Measurements from ENCODE around the gene CDKN2B. TPM values are rescaled to one million over a fixed set of nuclear protein-coding genes. Genes with fewer than 3 reads are reported as not detected.
A peak's percentile ranks its signal among the peaks of the same experiment; 100 is the strongest.

Gene CDKN2B
- total RNA-seq, 2 donors from 2014 or later: 4.5 to 11.4 TPM

- Mint-ChIP-seq H3K4me3 (peak within 1 kb of the TSS; percentile 64), H3K9me3 (no peaks in the 10 kb centered on the region), H3K27ac (no peak within 1 kb of the TSS), H3K36me3 (ENCODE audit: low read depth) (no peaks in the 10 kb centered on the region), H3K27me3 (ENCODE audit: insufficient read depth) (peaks cover 90% of the 10 kb centered on the region), H3K4me1 (peaks cover 22% of the 10 kb centered on the region)
- TF ChIP-seq CTCF (conservative IDR thresholded peaks at IDR 0.05): peak; percentile 34
- no peaks in the 10 kb centered on the region for H3K36me3 ChIP-seq (ENCODE audit: control insufficient read depth, insufficient read depth, low read length)
- peak within 1 kb of the TSS; percentile 87 for H3K4me3 ChIP-seq (ENCODE audit: low read length)
- H3K9me3 ChIP-seq (ENCODE audit: control insufficient read depth, low read length): no peaks in the 10 kb centered on the region
- peaks cover 96% of the 10 kb centered on the region for H3K27me3 ChIP-seq (ENCODE audit: control insufficient read depth, insufficient read depth, low read length, poor library complexity, severe bottlenecking)
- peak; percentile 84 for DNase-seq
- H3K9ac ChIP-seq (ENCODE audit: extremely low read depth, low read length, poor library complexity, severe bottlenecking): no peak within 1 kb of the TSS
- H3K27ac ChIP-seq (ENCODE audit: low read depth, low read length): no peak within 1 kb of the TSS
- H3K4me1 ChIP-seq (ENCODE audit: control insufficient read depth, insufficient read depth, low read length): no peaks in the 10 kb centered on the region
- 1% methylated on average over 21 to 44 of the region's 53 CpGs for WGBS, 2 experiments (ENCODE audit: insufficient coverage in 1 of 2, insufficient read length in 1 of 2)
Observed at GRCh38 chr9:21993893-21994555, 15.1 kb downstream of the CDKN2B start, which contains the start of gene CDKN2A. CDKN2A (minus strand) TSS chr9:21994392.

GRCh38 chr9:21993007-21993406 is 16.1 kb downstream of the CDKN2B start:
- peak overlapping the region; percentile 74 for H3K4me3 ChIP-seq (ENCODE audit: low read length)
- H3K4me1 ChIP-seq (ENCODE audit: control insufficient read depth, insufficient read depth, low read length): no peaks in the 10 kb centered on the region
- peaks cover 96% of the 10 kb centered on the region for H3K27me3 ChIP-seq (ENCODE audit: control insufficient read depth, insufficient read depth, low read length, poor library complexity, severe bottlenecking)
- Mint-ChIP-seq H3K27ac (no peak overlapping the region), H3K9me3 (no peaks in the 10 kb centered on the region), H3K4me3 (peak overlapping the region; percentile 64), H3K4me1 (peaks cover 22% of the 10 kb centered on the region), H3K27me3 (ENCODE audit: insufficient read depth) (peaks cover 91% of the 10 kb centered on the region), H3K36me3 (ENCODE audit: low read depth) (no peaks in the 10 kb centered on the region)
- H3K27ac ChIP-seq (ENCODE audit: low read depth, low read length): no peak overlapping the region
- H3K9ac ChIP-seq (ENCODE audit: extremely low read depth, low read length, poor library complexity, severe bottlenecking): no peak overlapping the region
- H3K9me3 ChIP-seq (ENCODE audit: control insufficient read depth, low read length): no peaks in the 10 kb centered on the region
- WGBS, 2 experiments (ENCODE audit: insufficient coverage in 1 of 2, insufficient read length in 1 of 2): 18 to 40% methylated on average over 1 to 4 of the region's 4 CpGs
- H3K36me3 ChIP-seq (ENCODE audit: control insufficient read depth, insufficient read depth, low read length): no peaks in the 10 kb centered on the region
- no peak for TF ChIP-seq CTCF (conservative IDR thresholded peaks at IDR 0.05)
- no peak for DNase-seq

- H3K4me1 ChIP-seq (ENCODE audit: control insufficient read depth, insufficient read depth, low read length): no peaks in the 10 kb centered on the region
- WGBS, 2 experiments (ENCODE audit: insufficient coverage in 1 of 2, insufficient read length in 1 of 2): 64 to 67% methylated on average over 2 to 5 of the region's 5 CpGs
- no peak overlapping the region for H3K4me3 ChIP-seq (ENCODE audit: low read length)
- Mint-ChIP-seq H3K4me1 (peaks cover 17% of the 10 kb centered on the region), H3K27ac (no peak overlapping the region), H3K4me3 (no peak overlapping the region), H3K36me3 (ENCODE audit: low read depth) (no peaks in the 10 kb centered on the region), H3K9me3 (no peaks in the 10 kb centered on the region), H3K27me3 (ENCODE audit: insufficient read depth) (peaks cover 91% of the 10 kb centered on the region)
- TF ChIP-seq CTCF (conservative IDR thresholded peaks at IDR 0.05): no peak
- H3K27ac ChIP-seq (ENCODE audit: low read depth, low read length): no peak overlapping the region
- no peak overlapping the region for H3K9ac ChIP-seq (ENCODE audit: extremely low read depth, low read length, poor library complexity, severe bottlenecking)
- no peak for DNase-seq
- peaks cover 96% of the 10 kb centered on the region for H3K27me3 ChIP-seq (ENCODE audit: control insufficient read depth, insufficient read depth, low read length, poor library complexity, severe bottlenecking)
- no peaks in the 10 kb centered on the region for H3K36me3 ChIP-seq (ENCODE audit: control insufficient read depth, insufficient read depth, low read length)
- no peaks in the 10 kb centered on the region for H3K9me3 ChIP-seq (ENCODE audit: control insufficient read depth, low read length)
Observed at GRCh38 chr9:21991072-21991959, 17.8 kb downstream of the CDKN2B start.

Data from endodermal cell (in vitro differentiated cells).